A549 treated with AZD9567 at 1 μM for 4 hours (cell line): ENCODE measurements around the gene TCP10L. TPM values are rescaled to one million over a fixed set of nuclear protein-coding genes. Genes with fewer than 3 reads are reported as not detected.

Experiments
- total RNA-seq: library from RNA; stranded (reverse); fragments of 200-300 nt; extraction: Qiagen RNA extraction; gene quantifications from 5 replicates; pipeline ENCODE4 v1.2.3, GENCODE V29; 2022; ENCODE audit not compliant: insufficient read depth

The TCP10L gene, protein sequence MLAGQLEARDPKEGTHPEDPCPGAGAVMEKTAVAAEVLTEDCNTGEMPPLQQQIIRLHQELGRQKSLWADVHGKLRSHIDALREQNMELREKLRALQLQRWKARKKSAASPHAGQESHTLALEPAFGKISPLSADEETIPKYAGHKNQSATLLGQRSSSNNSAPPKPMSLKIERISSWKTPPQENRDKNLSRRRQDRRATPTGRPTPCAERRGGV
- total RNA-seq = 0.31 to 0.86 TPM (median 0.78 TPM) in 4 of 5 replicates, not detected in the other

DNA sequence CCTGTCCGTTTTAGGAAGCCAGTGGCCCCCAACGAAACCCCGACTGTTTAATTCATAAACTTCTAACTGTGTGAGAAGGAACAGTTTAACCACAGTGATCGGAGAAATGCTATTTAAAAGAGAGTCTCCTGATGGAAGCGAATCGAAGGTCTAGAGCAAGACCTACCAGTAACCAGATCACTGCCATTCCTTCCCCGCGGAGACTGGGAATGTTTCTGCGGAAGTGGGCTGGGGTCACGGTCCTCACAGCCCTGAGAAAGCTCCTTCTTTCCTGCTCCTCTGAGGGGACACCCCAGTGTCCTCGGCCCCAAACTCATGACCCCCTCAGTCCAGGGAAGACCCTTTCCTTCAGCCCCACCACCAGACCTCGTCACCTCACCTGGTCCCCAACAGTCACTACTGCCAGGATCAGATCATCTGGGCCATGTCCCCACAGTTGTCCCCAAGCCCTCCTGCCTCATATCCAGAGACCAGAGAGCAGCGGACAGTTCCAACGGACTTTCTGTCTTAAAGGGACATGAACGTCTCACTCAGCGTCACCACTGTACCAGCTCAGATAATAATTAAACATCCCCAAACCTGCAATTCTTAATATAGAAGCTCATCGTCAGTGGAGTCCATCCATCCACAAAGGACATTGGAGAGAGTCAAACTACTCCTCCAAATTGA, at the start of gene TCP10L:
TSS of gene TCP10L (minus strand) at position 482 of the 669 bp plus-strand sequence. CDS start 1,219 bp downstream, outside the sequence.

DNA sequence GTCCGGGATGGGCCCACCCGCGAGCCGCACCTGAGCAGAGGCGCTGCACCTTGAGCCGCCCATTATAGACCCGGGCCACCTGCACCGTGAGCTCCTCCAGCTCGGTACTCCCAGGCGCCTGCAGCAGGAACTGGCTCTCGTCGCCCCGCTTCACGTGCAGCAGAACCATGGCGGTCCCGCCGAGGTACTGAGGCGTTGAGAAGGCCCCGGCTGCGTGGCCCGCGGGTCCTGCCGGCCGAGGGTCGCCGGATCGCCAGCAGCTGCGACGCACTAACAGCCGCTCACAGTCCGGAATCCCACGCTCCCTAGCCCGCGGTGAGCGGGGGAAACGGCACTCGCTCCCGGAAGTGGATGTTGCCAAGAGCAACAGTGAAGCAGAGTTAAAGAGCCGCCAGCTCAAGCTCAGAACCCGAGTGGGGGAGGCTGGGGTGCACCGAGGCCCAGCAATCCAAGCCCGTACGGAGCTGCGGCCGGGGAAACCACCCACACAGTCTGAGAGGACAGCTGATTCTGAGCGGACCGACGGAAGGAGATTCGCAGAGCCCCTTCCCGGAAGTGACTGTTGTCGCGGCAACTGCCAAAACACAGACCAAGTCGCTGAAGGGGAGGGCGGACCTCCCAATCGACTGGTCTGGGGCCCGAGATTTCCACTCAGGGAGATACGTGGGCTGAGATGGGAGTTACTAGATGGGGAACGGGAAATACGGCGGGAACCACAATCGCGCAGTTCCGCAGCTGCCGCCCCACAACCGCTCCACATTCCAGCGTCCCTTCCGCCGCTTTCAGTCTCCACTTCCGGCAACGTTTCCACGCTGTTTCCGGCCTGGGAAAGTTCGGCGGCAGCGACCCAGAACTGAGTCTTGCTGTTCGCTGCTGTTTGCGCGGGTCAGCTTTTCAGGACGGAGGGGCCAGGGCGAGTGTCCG, 27.0 kb upstream of the TCP10L start, which contains the start of gene CFAP298:
TSS of gene CFAP298 (minus strand) at position 303 of the 924 bp plus-strand sequence. CDS start at position 169, 134 bp downstream.

Other genes starting within 250 kb of the TCP10L start
- gene URB1, start 192.5 kb downstream of the TCP10L start, total RNA-seq = 10.9 to 15.1 TPM (median 14.4 TPM) in 5 replicates
- 43.8 to 50.5 TPM (median 47.4 TPM) in 5 replicates for gene EVA1C, start 172.8 kb downstream of the TCP10L start, total RNA-seq
- gene CFAP298, start 26.9 kb upstream of the TCP10L start, total RNA-seq = 28.1 to 36.7 TPM (median 30.5 TPM) in 5 replicates
- gene SYNJ1, start 142.5 kb upstream of the TCP10L start, total RNA-seq = 2.3 to 10.1 TPM (median 3.0 TPM) in 5 replicates
- 13.1 to 16.8 TPM (median 15.3 TPM) in 5 replicates for gene PAXBP1, start 186.2 kb upstream of the TCP10L start, total RNA-seq